HL-60 (cell line): ENCODE results near the gene HTR2B.

Source experiments
- DNase-seq, 2 experiments: peaks; one replicate each; pipeline ENCODE4 v3.0.0-alpha.2; 2010 to 2020; ENCODE audit warnings: low read depth in 1 of 2, low spot score in 1 of 2
- H3K27ac ChIP-seq: fragments of 250-450 bp; sonication (Bioruptor Pico); replicated peaks from 2 replicates; pipeline ENCODE4 v1.5.1; 2020; ENCODE audit warnings: mild to moderate bottlenecking, moderate library complexity
- H3K27me3 ChIP-seq: fragments of 250-450 bp; sonication (Bioruptor Pico); 2 replicates; pipeline ENCODE4 v1.5.1; 2021; ENCODE audit warnings: mild to moderate bottlenecking, moderate library complexity; ENCODE audit not compliant: insufficient read depth, poor library complexity, severe bottlenecking
- H3K4me3 ChIP-seq: replicated peaks from 2 replicates; pipeline ENCODE4 v1.5.1; 2011; ENCODE audit warnings: mild to moderate bottlenecking, control low read depth, low read length; ENCODE audit not compliant: insufficient read depth
- CTCF ChIP-seq: IDR thresholded peaks from one replicate; pipeline ENCODE4 v1.5.1; 2011; ENCODE audit warnings: low read length, control low read depth, inconsistent platforms; ENCODE audit not compliant: insufficient read depth
- GABPA ChIP-seq: IDR thresholded peaks from 2 replicates; pipeline ENCODE4 v1.6.1; 2012; ENCODE audit warnings: low read depth
- POLR2AphosphoS5 ChIP-seq: IDR thresholded peaks from 2 replicates; pipeline ENCODE4 v1.6.1; 2012; ENCODE audit warnings: low read depth
- REST ChIP-seq: IDR thresholded peaks from 2 replicates; pipeline ENCODE4 v1.6.1; 2012; ENCODE audit warnings: low read depth; ENCODE audit not compliant: insufficient replicate concordance
- SPI1 ChIP-seq: IDR thresholded peaks from 2 replicates; pipeline ENCODE4 v1.6.1; 2012; ENCODE audit warnings: low read depth, mild to moderate bottlenecking, borderline replicate concordance

The HTR2B gene

GRCh38 chr2:231134910-231135655, 10.2 kb upstream of the HTR2B start:
- Histone ChIP-seq H3K27ac (peak overlapping the region; percentile 34), H3K4me3 (no peak overlapping the region), H3K27me3 (no peaks in the 10 kb centered on the region)
- peak in 1 of 2 experiments; percentile 14 for DNase-seq
- TF ChIP-seq GABPA (no peak), SPI1 (peak; percentile 43; the same call in 1 of the 2 replicates)

- no peak for TF ChIP-seq POLR2AphosphoS5
- H3K27ac ChIP-seq, result no peak overlapping the region
Measured at GRCh38 chr2:231133365-231134099, 8.7 kb upstream of the HTR2B start.

GRCh38 chr2:231132129-231132528, 7.3 kb upstream of the HTR2B start:
- Histone ChIP-seq H3K4me3 (no peak overlapping the region), H3K27me3 (no peaks in the 10 kb centered on the region), H3K27ac (no peak overlapping the region)
- DNase-seq, result no peak
- TF ChIP-seq GABPA (no peak), REST (no peak), SPI1 (no peak), CTCF (no peak)

More at GRCh38 chr2:231133365-231134099, 8.7 kb upstream of the HTR2B start:
- Histone ChIP-seq H3K4me3 (no peak overlapping the region), H3K27me3 (no peaks in the 10 kb centered on the region)
- DNase-seq, result no peak

GRCh38 chr2:231130336-231131056, 5.7 kb upstream of the HTR2B start:
- DNase-seq, result no peak
- H3K27ac ChIP-seq, result no peak overlapping the region
- TF ChIP-seq GABPA, result no peak
- TF ChIP-seq REST, result no peak
- TF ChIP-seq SPI1, result no peak
- no peak for TF ChIP-seq CTCF
- TF ChIP-seq POLR2AphosphoS5, result no peak
- H3K27me3 ChIP-seq, result no peaks in the 10 kb centered on the region
- H3K4me3 ChIP-seq, result no peak overlapping the region
